Activated naive CD4-positive, alpha-beta T cell treated with Interleukin-2 at 50 U/mL for 16 hours (primary cell): Measurements from ENCODE around the gene TCEA2.

ENCODE experiments used
- DNase-seq: peaks from one replicate; pipeline ENCODE4 v3.0.0-alpha.2; 2020

The TCEA2 gene

DNA sequence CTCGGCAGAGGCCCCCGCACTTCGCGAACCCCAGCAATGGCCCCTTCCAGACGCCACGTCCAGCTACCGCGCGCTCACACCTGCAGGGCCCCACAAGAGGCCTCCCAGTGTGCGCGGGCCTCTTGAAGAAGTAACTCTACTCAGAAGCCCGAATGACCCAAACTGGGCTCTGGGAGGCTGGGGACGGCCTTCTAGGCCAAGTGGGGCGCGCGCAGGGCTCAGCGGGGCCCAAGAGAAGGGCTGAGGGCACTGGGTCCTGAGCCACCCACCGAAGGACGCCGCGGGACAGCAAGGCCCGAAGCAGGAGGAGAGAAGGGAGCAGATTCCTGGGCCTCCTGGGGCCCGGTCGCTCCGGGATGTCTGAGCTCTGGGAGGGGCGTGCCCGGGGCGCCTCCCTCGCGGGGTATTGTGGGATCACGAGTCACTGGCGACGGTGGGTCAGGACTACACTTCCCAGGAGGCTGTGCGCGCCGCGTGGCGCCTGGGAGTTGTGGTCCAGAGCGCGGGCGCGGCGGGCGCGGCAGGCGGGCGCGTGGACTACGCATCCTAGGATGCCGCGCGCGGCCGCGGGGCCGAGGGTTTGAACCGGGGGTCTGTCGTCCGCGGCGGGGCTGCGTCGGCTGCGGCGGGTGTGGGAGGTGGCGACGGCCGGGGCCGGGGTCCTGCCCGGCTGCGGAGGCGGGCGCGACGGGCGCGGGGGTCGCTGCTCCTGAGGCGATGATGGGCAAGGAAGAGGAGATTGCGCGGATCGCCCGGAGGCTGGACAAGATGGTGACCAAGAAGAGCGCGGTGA lies at the start of gene TCEA2:
TCEA2 (plus strand) TSS at position 603 of the 793 bp plus-strand sequence; CDS start at position 718, 115 bp downstream.
- peak; percentile 95 for DNase-seq

DNA sequence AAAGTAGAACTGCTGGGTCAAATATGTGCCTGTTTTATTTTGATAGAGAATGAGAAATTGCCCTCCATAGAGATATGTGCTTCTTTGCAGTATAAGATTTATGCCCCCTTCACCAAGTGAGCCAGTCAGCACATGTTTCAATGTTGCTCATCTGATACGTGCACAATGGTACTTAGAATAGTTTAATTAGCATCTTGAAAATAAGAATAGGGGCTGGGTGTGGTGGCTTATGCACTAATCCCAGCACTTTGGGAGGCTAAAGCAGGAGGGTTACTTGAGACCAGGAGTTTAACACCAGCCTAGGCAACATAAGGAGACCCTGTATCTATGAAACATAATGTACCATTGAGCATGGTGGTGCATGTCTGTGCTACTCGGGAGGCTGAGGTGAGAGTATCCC lies 47.4 kb upstream of the TCEA2 start:
- DNase-seq, result no peak

DNA sequence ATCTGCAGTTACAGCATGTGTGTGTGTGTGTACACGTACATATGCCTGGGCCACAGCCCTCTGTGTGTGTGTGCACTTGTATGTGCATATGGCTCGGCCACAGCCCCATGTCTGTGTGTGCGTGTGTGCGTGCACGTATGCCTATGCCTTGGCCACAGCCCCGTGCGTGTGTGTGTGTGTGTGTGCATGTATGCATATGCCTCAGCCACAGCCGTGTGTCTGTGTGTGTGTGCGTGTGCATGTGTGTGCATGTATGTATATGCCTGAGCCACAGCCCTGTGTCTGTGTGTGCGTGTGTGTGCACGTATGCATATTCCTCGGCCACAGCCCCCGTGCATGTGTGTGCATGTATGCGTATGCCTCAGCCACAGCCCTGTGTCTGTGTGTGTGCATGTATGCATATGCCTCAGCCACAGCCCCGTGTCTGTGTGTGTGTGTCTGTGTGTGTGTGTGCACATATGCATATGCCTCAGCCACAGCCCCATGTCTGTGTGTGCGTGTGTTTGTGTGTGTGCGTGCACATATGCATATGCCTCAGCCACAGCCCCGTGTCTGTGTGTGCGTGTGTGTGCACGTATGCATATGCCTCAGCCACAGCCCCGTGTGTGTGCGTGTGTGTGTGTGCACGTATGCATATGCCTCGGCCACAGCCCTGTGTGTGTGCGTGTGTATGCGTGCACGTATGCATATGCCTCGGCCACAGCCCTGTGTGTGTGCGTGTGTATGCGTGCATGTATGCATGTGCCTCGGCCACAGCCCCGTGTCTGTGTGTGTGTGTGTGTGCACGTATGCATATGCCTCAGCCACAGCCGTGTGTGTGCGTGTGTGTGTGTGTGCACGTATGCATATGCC lies 41.6 kb upstream of the TCEA2 start:
- no peak for DNase-seq

DNA sequence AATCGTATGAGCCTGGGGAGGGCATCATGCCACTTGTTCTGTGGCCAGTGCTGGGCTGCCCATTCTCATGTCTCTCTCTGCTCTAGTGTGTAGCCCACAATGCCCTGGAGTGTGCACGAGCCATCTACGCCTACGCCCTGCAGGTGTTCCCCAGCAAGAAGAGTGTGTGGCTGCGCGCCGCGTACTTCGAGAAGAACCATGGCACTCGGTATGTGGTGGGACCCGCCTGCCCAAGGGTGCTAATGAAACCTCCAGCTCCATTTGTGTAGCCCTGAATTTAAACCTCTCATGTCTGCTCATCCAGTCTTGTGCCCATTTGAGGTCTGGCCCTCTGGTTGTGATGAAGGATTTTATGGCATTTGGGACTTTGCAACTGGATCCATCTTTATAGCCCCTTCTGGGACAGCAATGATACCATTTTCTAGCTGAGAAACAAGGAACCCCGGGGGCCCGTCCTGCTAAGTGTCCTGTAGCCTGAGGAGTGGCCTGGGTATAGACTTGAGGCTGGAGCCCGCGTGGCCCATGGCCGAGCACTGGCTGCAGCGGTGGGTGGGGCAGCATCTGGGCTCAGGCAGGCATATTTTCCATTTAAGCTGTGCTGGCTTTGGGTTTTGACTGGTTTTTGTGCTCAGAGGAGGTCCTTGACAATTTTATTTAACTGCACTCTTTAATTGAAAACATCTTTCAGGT lies 40.2 kb upstream of the TCEA2 start:
- DNase-seq, result no peak

DNA sequence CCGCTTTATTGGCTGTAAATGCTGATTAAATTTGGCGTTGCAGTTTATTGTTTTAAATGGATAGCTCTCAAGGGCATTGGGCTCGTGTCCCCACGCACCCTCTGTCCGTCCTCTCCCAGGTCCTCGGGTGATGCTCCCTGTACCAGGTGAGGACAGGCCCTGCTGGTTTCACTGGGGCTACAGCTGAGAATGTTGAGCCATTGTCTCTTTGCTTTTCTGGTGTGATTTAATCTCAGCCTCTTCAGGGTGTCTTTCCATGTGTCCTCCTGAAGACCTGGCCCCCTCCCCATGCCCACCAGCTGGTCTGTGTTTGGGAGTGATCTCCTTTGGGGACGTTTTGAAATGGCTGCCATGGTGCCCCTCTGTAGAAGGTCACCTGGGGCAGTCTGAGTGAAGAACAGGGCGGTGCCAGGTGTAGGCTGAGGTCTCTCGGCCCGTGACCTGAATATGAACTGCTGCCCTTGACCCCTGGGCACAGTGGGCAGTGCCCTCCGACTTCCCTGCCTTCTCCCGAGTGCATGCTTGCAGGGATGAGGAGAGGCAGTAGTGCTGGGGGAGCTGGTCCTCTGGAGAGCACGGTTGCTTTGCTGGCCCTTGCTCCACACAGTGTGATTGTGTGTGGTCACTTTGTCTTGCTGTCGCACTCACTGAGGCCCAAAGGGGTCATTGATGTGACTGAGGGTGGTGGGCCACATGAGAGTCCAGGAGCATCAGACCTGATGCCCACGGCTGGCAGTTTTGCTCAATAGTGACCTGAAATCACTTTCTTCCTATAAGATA lies 39.4 kb upstream of the TCEA2 start:
- no peak for DNase-seq

DNA sequence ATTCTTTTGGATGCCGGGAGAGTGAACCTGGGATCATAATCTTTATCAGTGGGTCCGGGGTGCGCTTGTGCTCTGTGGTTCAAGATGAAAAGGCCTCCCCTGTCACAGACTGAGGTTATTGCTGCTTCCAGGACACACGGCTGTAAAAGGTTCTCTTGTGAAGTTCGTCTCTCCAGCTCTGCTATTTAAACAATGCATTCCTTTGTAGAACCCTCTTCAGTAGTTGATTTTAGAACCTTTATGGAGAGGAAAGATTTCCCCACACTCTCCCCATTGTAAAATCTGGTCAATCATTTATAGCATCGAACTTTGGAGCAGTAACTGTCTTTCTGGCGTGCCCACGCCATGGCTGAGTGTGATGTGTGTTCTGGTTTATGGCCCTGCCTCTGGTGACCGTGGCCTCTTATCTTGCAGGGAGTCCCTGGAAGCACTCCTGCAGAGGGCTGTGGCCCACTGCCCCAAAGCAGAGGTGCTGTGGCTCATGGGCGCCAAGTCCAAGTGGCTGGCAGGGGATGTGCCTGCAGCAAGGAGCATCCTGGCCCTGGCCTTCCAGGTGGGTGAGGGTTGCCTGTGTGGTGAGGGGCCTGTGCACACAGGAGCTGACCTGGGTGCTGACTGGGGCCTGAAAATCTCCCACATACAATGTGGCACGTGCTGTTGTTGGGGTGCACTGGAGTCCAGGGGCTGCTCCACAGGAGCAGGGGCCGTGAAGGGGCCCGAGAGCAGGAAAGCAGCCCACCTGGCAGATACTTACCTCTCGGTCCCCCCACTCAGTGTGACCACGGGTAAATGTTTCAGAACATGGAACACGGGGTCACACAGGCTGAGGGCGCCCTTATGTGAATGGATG lies 38.6 kb upstream of the TCEA2 start:
- DNase-seq, result no peak

DNA sequence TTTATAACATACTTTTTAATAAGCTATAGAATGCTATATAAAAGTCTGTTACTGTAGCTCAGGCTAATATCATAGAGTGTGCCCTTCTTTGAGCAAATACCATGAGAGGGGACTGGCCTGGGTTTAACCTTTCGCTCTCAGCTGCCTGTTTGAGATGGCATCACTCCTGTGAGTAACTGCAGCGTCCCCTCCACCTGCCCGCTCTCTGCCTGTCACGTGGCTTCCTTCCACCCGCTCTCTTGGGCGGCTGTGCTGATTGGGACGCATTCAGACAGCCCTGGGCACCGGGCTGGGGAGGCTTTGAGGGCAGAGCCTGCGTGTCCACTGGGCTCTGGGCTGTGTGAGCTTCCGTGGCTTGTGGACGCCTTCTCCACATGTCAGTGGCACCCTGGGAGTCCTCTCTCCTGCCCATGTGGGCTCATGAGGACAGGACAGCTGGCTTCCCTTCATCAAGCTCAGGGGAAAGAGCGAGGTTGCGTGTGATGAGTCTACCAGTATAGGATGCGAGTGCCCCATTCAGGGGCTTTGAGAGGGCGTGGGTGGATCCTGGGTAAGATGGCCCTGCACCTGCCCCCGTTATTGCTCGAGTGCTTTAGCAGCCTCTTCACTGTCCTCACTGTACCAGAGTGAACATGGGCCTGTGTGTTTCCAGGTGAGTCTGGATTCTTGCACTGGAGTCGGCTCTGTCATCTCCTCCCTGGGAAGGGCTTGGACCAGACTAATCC lies 37.7 kb upstream of the TCEA2 start:
- no peak for DNase-seq

DNA sequence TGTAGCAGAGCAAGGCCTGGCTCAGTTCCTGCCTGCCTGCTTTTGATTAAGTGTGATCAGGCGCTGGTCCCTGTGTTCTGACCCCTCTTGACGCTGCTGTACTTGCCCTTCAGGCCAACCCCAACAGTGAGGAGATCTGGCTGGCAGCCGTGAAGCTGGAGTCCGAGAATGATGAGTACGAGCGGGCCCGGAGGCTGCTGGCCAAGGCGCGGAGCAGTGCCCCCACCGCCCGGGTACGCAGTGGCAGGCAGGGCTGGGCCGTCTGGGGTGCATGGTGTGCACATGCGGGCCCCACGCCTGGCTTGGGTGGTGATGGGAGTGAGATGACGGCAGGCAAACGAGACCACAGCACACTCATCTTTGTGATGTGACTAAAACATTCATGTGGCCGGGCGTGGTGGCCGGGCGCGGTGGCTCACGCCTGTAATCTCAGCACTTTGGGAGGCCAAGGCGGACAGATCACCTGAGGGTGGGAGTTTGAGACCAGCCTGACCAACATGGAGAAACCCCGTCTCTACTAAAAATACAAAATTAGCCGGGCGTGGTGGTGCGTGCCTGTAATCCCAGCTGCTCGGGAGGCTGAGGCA lies 37.1 kb upstream of the TCEA2 start:
- DNase-seq, result no peak

DNA sequence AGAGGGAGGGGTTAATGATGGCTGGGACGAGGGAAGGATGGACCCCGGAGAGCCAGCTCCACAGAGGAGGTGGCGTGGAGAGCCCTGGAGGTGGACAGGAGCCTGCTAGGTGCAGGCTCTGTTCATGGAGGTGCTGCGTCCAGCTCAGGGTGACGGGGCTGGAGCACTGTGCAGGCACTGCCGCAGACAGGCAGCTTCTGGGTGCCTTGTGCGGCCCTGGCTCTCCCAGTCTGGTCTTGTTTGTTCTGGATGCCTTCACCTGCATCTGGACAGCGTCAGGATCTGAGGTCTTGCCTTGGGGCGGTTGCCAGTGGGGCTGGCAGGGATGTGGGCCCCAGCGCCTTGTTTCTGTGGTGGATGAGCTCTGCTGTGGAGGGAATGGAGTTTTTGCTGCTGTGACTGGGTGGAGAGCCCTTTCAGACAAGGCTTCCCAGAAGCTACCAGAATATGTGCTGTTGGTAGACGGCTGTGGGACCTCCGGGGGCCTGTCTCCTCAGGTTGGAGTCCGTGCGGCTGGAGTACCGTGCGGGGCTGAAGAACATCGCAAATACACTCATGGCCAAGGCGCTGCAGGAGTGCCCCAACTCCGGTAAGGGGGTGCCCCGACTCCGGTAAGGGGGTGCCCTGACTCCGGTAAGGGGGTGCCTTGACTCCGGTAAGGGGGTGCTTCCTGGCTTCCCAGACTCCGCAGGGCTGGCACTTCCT lies 34.9 kb upstream of the TCEA2 start:
- DNase-seq, result no peak

DNA sequence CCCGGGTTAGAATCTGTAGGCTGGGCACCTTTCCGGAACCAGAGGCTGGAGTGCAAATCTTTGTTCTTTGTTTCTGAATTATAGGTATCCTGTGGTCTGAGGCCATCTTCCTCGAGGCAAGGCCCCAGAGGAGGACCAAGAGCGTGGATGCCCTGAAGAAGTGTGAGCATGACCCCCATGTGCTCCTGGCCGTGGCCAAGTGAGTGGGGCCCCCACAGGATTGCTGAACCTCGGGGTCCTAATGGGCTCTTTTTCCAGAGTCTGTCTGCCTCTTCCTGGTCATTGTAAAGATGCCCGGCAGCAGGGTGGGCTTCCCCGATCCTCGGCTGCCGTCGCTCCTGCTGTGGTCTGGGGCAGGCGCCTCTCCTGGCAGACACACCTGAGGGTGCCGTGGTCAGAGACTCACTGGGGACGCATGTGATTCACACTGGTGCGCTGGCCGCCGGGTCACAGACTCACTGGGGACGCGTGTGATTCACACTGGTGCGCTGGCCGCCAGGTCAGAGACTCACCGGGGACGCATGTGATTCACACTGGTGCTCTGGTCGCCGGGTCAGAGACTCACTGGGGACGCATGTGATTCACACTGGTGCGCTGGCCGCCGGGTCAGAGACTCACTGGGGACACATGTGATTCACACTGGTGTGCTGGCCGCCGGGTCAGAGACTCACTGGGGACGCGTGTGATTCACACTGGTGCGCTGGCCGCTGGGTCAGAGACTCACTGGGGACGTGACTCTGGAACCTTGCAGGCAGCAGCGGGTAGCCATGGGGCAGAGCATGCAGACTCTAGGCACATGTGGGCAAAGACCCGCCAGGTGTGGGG lies 33.5 kb upstream of the TCEA2 start:
- no peak for DNase-seq

DNA sequence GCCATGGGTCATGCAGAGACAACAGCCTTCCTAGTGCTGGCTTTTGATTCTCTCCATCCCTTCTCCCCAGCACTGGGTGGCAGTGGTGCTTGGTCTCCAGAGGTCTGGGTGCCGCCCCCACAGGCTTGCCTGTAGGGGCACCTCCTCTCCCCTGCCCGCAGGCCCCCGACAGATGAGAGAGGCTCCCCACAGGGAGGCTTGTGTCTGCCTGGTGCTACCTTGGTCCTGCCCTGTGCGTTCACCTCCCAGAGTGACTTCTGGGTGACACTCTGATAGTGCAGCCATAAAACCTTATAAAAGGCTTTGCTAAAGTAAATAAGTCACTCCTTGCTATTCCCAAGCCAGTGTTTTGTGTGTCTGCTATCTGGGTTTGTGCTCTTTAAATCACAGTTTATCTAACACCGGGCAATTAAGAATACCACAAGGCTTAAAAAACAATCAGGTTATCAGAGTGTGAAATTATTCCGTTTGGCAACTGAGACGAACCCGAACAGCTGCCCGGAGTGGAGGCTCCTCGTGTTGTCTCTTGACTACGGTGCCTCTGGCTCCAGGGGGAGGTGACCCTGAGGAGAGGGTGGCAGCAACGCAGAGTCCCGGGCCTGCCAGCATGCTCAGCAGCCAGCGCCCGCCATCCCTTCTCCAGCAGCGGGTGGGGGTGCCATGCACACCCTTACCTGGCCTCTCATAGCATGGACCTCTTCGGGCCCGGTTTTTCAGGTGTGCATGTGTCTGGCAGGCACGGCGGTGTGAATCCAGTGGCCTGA lies 32.4 kb upstream of the TCEA2 start:
- DNase-seq, result no peak

DNA sequence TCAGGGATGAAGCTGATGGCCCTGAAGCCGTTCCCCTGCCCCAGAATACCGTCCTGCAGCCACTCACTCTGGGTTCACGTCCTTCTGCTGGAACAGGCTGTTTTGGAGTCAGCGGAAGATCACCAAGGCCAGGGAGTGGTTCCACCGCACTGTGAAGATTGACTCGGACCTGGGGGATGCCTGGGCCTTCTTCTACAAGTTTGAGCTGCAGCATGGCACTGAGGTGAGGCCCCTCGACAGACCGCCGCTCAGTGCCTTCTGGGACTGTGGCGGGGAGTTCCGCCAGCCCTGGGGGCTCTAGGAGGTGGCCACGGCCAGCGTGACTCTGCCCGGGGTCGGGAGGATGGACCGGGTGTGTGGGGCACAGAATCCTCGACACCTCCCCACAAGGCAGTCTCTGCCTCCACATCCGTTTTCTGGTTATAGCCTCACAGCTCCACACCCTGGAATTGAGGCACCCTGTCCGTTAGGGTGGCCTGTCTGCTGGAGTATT lies 31.1 kb upstream of the TCEA2 start:
- DNase-seq, result no peak

DNA sequence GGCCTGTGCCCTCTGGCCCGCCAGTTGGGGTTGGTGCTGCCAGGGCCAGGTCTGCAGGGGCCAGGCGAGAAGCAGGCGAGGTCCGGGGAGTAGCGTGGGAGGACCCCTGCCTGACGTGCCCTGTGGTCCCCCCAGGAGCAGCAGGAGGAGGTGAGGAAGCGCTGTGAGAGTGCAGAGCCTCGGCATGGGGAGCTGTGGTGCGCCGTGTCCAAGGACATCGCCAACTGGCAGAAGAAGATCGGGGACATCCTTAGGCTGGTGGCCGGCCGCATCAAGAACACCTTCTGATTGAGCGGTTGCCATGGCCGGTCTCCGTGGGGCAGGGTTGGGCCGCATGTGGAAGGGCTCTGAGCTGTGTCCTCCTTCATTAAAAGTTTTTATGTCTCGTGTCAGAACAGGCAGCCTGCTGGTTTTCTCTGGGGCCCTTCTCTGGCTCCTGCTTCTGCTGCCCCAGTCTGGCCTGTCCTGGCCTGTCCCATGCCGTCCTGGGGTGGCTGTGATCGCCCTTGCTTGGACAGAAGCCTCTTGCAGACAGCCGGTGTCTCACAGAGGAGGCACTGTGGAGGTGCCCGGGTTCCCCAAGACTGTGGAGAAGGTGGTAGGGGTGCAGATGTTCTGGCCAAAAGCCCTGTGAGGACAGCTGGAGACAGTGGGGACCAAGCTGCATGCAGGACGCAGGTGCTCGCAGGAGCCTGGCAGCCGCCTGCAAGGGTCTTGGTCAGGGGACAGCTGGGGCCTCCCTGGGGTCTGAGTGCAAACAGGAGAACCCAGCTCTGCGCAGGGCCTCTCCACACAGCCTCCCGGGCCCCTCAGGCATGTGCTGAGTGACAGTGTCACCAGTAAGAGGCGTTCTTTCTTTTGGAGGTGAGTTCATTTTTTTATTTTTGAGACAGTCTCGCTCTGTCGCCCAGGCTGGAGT lies 30.0 kb upstream of the TCEA2 start:
- DNase-seq, result no peak

DNA sequence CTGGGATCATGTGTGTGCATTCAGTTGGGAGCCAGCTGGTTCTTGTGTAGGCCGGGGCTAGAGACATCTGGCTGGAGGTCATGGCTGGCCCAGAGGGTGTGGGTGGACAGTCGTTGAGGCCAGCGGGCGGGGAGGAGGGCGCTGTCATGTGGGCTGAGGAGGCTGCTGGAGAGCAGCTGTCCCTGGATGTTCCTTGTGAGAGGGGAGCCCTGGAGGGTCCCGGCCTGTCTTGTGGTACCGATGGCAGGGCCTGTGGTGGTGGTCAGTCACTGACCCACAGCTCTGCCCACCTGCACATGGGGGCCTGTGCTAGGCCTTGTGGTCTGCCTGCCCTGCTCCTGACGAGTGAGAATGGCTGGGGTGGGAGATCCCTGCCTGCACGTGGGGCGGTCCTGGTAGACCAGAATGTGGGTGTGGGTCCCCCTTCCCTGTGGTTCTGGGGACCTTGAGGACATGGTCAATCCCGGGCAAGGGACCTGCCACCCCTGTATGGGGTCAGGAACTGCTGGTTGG lies 29.0 kb upstream of the TCEA2 start:
- DNase-seq, result no peak

DNA sequence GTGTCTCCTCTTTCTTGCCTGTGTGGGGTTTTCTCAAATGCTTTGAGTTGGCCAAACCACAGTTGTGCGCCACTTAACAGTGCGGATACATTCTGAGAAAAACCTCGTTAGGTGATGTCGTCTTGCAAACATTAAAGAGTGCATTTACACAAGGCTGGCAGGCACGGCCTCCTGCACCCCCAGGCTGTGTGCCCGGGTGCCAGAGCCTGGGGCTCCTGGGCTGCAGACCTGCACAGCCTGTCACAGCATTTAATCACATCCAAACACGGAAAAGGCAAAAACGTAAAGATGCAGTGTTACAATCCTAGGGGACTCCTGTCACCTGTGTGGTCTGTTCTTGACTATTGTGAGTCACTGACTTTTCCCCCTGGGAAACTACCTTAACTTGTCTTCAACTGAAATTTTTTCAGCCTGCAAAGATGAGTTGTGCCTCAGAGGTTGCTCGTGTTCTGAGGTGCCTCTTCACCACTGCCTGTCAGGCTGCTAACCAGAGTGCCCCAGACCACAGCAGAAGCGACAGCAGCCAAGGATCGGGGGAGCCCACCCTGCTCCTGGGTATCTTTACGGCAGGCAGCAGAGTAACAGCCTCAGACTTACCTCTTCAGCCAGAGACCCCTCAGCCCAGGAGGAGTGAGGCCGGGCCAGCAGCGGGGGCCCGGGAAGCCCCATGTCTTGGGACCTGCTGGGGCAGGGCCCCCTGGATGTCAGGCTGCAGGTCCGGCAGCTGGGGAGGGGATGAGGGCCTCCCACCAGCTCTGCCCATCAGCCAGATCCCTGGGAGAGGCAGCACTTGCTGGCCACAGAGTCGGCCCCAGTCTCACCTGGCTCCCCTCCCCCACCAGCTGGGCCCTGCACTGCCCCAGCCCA lies 27.7 kb upstream of the TCEA2 start:
- DNase-seq, result peak; percentile 45

DNA sequence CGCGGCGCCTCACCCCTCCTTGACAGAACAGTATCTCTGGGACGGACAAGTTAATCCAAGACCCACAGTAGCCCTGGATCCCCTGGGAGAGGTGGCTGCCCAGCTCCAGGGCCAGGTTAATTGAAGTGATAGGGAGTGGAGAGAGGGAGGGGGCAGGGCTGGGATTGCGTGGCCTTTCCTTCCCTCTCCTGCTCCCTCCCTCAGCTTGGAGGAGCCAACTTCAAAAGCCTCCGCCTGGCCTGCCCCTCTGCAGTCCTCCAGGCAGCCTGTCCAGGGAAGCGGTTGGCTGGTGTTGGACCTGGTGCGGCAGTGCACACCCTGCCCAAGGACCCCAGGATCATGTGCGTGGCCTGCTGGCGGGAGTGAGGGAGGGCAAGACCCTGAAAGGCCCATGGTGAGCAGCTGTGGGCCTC lies 27.1 kb upstream of the TCEA2 start, which contains the start of gene C20orf204:
C20orf204 (plus strand) TSS at position 250 of the 413 bp plus-strand sequence; CDS start at position 392, 142 bp downstream.
- no peak for DNase-seq
